ENCODE results near the gene RPL18A.

RPL18A gene

DNA sequence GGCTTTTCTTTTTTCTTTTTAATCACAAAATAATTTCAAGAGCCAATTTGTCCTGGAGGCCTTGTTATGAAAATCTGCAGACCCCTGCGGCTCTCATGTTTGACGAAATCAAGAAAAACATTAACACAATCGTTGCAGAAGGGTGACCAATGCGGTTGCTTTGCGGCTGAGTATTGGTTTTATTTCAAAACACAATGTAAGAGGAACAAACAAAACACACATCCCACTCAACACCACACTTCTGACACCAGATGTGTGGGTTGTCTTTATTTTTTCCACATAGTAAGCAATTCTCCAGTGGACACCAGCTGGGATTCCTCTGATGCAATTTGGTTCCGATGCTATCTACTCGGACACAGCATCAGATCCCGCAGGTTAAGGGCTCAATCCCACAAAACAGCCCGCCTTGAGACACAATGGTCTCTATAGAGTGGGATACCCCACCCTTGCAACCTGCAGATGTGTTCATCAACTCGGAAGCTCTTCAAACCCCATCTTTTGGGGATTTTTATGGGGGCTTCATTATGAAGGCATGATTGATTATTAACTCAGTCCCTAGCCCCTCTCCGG, 51.2 kb downstream of the RPL18A start:
- DNase-seq: no peak

Measured in NCI-H1092 treated with DMSO at 0.1 percent for 48 hours (cell line).